Lower leg skin (tissue), 3 donors: Measurements from ENCODE around the gene IL6.
"Not testable (repeated sequence)": the region's sequence is repeated elsewhere in the genome, so short reads cannot be mapped to it uniquely, and the experiment has no call there.

Experiments used
- CTCF ChIP-seq, 3 donors: fragments of 450-650 bp; IDR thresholded peaks; one replicate each; pipeline ENCODE4 v1.5.1; 2016; ENCODE audit warnings: antibody characterized with exemption in 3 of 3, mild to moderate bottlenecking in 3 of 3, moderate library complexity in 2 of 3
- POLR2A ChIP-seq, 2 donors: fragments of 450-650 bp; IDR thresholded peaks; one replicate each; pipeline ENCODE4 v1.6.1; 2016 to 2017; ENCODE audit warnings: antibody characterized with exemption in 2 of 2, mild to moderate bottlenecking in 1 of 2, moderate library complexity in 1 of 2

GRCh38 chr7:22709062-22709829, 17.8 kb upstream of the IL6 start:
- not testable (repeated sequence) for TF ChIP-seq CTCF, POLR2A (IDR thresholded peaks at IDR 0.05)
